HG03558 (cell line): Measurements from ENCODE around the gene PHF12.

Source experiments
- ATAC-seq: cut with Tn5 transposase; IDR thresholded peaks from one replicate; pipeline ENCODE4 v1.9.1; 2021; ENCODE audit warnings: moderate number of reproducible peaks; ENCODE audit not compliant: unreplicated experiment; ENCODE audit errors: extremely low read depth

Gene PHF12

GRCh38 chr17:28951428-28951990, at the start of gene PHF12:
PHF12 (minus strand) TSS chr17:28951518; CDS start chr17:28950960, 558 bp downstream.
- peak; percentile 40 for ATAC-seq

GRCh38 chr17:29000973-29001372, 49.7 kb upstream of the PHF12 start:
- no peak for ATAC-seq

GRCh38 chr17:28999206-28999605, 47.9 kb upstream of the PHF12 start:
- no peak for ATAC-seq

- ATAC-seq = no peak
These were observed 46.5 kb upstream of the PHF12 start for GRCh38 chr17:28997806-28998205.

GRCh38 chr17:28996554-28997096, 45.3 kb upstream of the PHF12 start:
- no peak for ATAC-seq

- no peak for ATAC-seq
These were observed 42.5 kb upstream of the PHF12 start for GRCh38 chr17:28993645-28994426.

- ATAC-seq = no peak
These were observed 41.6 kb upstream of the PHF12 start for GRCh38 chr17:28992625-28993600.

- no peak for ATAC-seq
These were observed 40.9 kb upstream of the PHF12 start for GRCh38 chr17:28992185-28992584.

- no peak for ATAC-seq
These were observed 40.5 kb upstream of the PHF12 start for GRCh38 chr17:28991779-28992178.

- no peak for ATAC-seq
These were observed 37.7 kb upstream of the PHF12 start for GRCh38 chr17:28989028-28989427.

GRCh38 chr17:28988475-28988874, 37.2 kb upstream of the PHF12 start:
- ATAC-seq = no peak

- ATAC-seq = no peak
These were observed 35.7 kb upstream of the PHF12 start for GRCh38 chr17:28986714-28987655.

- ATAC-seq = no peak
These were observed 34.8 kb upstream of the PHF12 start for GRCh38 chr17:28985950-28986713.

- ATAC-seq = no peak
These were observed 32.2 kb upstream of the PHF12 start for GRCh38 chr17:28983286-28984230.

- ATAC-seq = no peak
These were observed 30.9 kb upstream of the PHF12 start for GRCh38 chr17:28982131-28982793.

GRCh38 chr17:28978356-28978964, 27.1 kb upstream of the PHF12 start:
- ATAC-seq = no peak
